ENCODE results near the gene ZNF22.
A peak's percentile ranks its signal among the peaks of the same experiment; 100 is the strongest.

The ZNF22 gene

GRCh38 chr10:45000752-45001380 lies at the start of gene ZNF22:
ZNF22 (plus strand) TSS chr10:45000923; CDS start chr10:45003369, 2,446 bp downstream.
- H3K4me1 Mint-ChIP-seq (ENCODE audit: low read depth): peaks cover 38% of the 10 kb centered on the region
- DNase-seq: peak; percentile 84
- H3K9me3 Mint-ChIP-seq: peaks cover 31% of the 10 kb centered on the region
- peaks cover 55% of the 10 kb centered on the region for H3K36me3 Mint-ChIP-seq (ENCODE audit: low read depth)
- H3K4me3 Mint-ChIP-seq: peak within 1 kb of the TSS; percentile 87
- peak within 1 kb of the TSS; percentile 95 for H3K27ac Mint-ChIP-seq
- H3K27me3 Mint-ChIP-seq: no peaks in the 10 kb centered on the region

DNA sequence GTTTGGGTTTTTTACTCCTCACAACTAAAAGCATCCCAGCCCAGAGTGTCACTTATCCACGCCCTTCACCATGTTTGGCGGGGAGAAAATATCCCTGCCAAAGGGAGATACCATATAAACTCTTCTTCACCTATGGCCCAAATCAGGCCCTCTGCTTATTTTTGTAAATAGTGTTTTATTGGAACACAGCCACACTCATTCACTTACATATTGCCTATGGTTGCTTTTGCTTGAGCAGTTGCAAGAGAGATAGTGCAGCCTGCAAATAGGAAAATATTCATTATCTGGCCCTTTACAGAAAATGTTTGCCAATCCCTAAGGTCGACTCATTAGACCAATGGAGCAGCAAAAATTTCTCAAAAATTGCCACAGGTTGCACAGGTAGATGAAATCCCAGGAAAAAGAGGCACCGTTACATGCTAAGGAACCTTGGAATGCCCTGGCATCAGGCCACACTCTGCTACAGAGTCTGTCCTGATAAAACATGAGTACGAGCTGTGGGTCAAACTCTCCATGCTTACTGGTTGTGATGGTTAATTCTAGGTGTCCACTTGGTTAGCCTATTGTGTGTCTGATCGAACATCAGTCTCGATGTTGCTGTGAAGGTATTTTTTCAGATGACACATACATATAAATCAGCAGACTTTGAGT lies 49.0 kb upstream of the ZNF22 start:
- no peaks in the 10 kb centered on the region for H3K27me3 Mint-ChIP-seq
- H3K4me3 Mint-ChIP-seq: no peak overlapping the region
- H3K9me3 Mint-ChIP-seq: peaks cover under 1% of the 10 kb centered on the region
- H3K27ac Mint-ChIP-seq: no peak overlapping the region
- H3K36me3 Mint-ChIP-seq (ENCODE audit: low read depth): peaks cover 13% of the 10 kb centered on the region
- H3K4me1 Mint-ChIP-seq (ENCODE audit: low read depth): no peaks in the 10 kb centered on the region
- no peak for DNase-seq

GRCh38 chr10:44952779-44953231 lies 47.9 kb upstream of the ZNF22 start:
- H3K9me3 Mint-ChIP-seq: peaks cover 3% of the 10 kb centered on the region
- peaks cover 3% of the 10 kb centered on the region for H3K4me1 Mint-ChIP-seq (ENCODE audit: low read depth)
- no peak for DNase-seq
- no peak overlapping the region for H3K27ac Mint-ChIP-seq
- H3K27me3 Mint-ChIP-seq: no peaks in the 10 kb centered on the region
- peaks cover 17% of the 10 kb centered on the region for H3K36me3 Mint-ChIP-seq (ENCODE audit: low read depth)
- no peak overlapping the region for H3K4me3 Mint-ChIP-seq

- Mint-ChIP-seq H3K27ac (no peak overlapping the region), H3K36me3 (ENCODE audit: low read depth) (peaks cover 19% of the 10 kb centered on the region), H3K27me3 (no peaks in the 10 kb centered on the region), H3K4me1 (ENCODE audit: low read depth) (peaks cover 14% of the 10 kb centered on the region), H3K9me3 (peaks cover 3% of the 10 kb centered on the region), H3K4me3 (no peak overlapping the region)
- DNase-seq: no peak
These were observed 46.7 kb upstream of the ZNF22 start for GRCh38 chr10:44954042-44954441.

DNA sequence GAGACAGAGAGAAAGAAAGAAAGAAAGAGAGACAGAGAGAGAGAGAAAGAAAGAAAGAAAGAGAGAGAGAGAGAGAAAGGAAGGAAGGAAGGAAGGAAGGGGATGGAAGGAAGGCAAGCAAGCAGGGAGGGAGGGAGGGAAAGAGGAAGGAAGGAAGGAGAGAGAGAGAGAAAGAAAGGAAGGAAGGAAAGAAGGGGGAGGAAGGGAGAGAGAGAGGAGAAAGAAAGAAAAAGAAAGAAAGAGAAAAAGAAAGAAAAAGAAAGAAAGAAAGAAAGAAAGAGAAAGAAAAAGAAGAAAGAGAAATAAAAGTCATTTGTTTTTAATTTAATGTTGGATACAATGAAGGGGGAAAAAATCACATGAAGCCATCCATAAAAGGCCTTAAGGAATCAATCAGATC lies 45.8 kb upstream of the ZNF22 start:
- H3K36me3 Mint-ChIP-seq (ENCODE audit: low read depth): peaks cover 22% of the 10 kb centered on the region
- H3K27ac Mint-ChIP-seq: no peak overlapping the region
- DNase-seq: no peak
- no peak overlapping the region for H3K4me3 Mint-ChIP-seq
- H3K27me3 Mint-ChIP-seq: no peaks in the 10 kb centered on the region
- peaks cover 3% of the 10 kb centered on the region for H3K9me3 Mint-ChIP-seq
- peaks cover 16% of the 10 kb centered on the region for H3K4me1 Mint-ChIP-seq (ENCODE audit: low read depth)

GRCh38 chr10:44955413-44956070 lies 45.2 kb upstream of the ZNF22 start:
- no peak for DNase-seq
- Mint-ChIP-seq H3K4me1 (ENCODE audit: low read depth) (peaks cover 21% of the 10 kb centered on the region), H3K9me3 (peaks cover 3% of the 10 kb centered on the region), H3K36me3 (ENCODE audit: low read depth) (peaks cover 22% of the 10 kb centered on the region), H3K4me3 (no peak overlapping the region), H3K27me3 (no peaks in the 10 kb centered on the region), H3K27ac (no peak overlapping the region)

GRCh38 chr10:44956226-44956625 lies 44.5 kb upstream of the ZNF22 start:
- Mint-ChIP-seq H3K9me3 (peaks cover 3% of the 10 kb centered on the region), H3K27me3 (no peaks in the 10 kb centered on the region), H3K27ac (no peak overlapping the region), H3K4me3 (no peak overlapping the region), H3K4me1 (ENCODE audit: low read depth) (peaks cover 23% of the 10 kb centered on the region), H3K36me3 (ENCODE audit: low read depth) (peaks cover 22% of the 10 kb centered on the region)
- DNase-seq: no peak

DNA sequence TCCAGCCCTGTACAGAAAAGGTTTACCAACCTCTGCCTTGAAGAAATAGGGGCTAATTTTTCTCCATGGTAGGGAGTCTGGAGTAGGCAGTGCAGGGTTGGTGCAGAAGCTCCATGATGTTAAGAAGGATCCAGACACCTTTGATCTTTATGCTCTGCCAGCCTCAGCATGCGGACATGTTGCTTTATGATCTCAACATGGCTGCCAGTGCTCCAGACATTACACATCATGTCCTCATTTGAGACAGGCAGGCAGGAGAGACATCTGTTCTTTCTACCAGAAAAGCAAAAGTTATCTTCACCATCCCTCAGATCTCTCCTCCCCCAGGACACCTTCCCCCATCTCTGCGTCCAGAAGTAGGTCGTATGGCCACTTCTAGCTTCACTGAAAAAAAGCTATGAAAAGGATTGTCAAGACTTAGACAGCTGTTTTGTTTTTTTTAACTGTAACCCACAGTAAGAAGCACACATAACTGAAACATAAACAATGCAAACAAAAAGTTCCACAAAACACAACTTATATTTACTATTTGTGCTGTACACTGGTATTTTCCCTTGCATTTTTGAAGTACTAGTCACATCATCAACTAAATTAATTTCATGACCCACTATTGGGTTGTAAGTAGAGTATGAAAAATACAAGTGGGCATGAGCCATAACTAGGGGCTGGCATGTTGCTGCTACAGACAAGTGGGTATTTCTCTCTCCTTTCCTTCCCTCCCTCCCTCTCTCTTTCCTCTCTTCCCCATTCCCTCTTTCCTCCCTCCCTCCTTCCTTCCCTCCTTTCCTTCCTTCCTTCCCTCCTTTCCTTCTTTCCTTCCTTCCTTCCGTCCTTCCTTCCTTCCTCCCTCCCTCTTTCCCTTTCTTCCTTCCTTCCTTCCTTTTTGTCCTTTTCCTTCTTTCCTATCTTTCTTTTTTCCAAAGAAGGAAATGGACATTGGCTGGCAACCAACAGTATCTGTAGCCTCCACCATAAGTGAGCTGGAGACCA lies 43.7 kb upstream of the ZNF22 start:
- peaks cover 23% of the 10 kb centered on the region for H3K4me1 Mint-ChIP-seq (ENCODE audit: low read depth)
- peaks cover 21% of the 10 kb centered on the region for H3K36me3 Mint-ChIP-seq (ENCODE audit: low read depth)
- H3K4me3 Mint-ChIP-seq: no peak overlapping the region
- no peak overlapping the region for H3K27ac Mint-ChIP-seq
- H3K27me3 Mint-ChIP-seq: no peaks in the 10 kb centered on the region
- no peak for DNase-seq
- peaks cover 3% of the 10 kb centered on the region for H3K9me3 Mint-ChIP-seq

- peaks cover 23% of the 10 kb centered on the region for H3K4me1 Mint-ChIP-seq (ENCODE audit: low read depth)
- H3K36me3 Mint-ChIP-seq (ENCODE audit: low read depth): peaks cover 21% of the 10 kb centered on the region
- no peak for DNase-seq
- H3K4me3 Mint-ChIP-seq: peak overlapping the region; percentile 86
- H3K27me3 Mint-ChIP-seq: no peaks in the 10 kb centered on the region
- H3K27ac Mint-ChIP-seq: peak overlapping the region; percentile 75
- peaks cover 3% of the 10 kb centered on the region for H3K9me3 Mint-ChIP-seq
These were observed 42.4 kb upstream of the ZNF22 start for GRCh38 chr10:44958196-44958897.

- DNase-seq: no peak
- H3K4me1 Mint-ChIP-seq (ENCODE audit: low read depth): peaks cover 23% of the 10 kb centered on the region
- H3K27ac Mint-ChIP-seq: peak overlapping the region; percentile 75
- peak overlapping the region; percentile 86 for H3K4me3 Mint-ChIP-seq
- H3K36me3 Mint-ChIP-seq (ENCODE audit: low read depth): peaks cover 21% of the 10 kb centered on the region
- peaks cover 3% of the 10 kb centered on the region for H3K9me3 Mint-ChIP-seq
- no peaks in the 10 kb centered on the region for H3K27me3 Mint-ChIP-seq
These were observed 41.9 kb upstream of the ZNF22 start for GRCh38 chr10:44958898-44959246.

DNA sequence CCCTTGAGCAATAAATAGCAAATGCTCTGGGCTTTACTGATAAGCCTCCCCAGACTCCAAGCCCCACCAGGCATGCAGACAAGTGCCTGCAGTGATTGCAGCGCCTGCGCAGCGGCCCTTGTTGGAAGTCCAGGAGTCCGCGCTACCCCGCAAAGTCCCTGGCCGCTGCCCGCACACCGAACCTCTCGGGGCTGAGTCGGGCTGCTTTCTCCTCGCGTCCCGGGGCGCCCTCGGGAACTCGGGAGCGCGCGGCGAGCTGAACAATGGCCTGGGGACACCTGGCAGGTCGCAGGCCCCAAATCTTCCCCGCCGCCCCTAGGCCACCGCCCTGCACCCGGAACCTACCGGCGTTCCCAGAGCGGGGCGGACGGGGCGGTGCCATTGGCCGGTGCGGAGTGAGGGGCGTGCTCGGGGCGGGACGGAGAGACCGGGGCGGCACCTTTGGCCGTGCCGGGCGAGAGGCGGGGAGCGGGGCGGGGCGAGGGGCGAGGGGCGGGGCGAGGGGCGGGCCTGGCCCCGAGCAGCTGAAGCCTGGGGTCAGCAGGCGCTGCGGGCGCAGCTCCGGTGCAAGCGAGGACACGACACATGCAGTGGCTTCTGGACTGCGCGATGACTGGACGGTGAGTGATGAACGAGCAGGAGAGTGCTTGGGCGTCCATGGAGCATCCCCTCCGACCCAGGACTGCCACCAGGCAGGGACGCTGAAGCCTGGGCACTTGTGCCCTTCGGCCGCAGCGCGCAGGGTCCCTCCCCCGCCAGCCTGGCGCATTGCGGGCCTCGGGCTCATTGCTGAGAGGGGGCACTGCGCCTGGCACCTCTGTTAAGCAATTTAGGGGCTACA lies 41.3 kb upstream of the ZNF22 start, which contains the start of gene RASSF4:
RASSF4 (plus strand) TSS at position 556 of the 841 bp plus-strand sequence. CDS start 10,401 bp downstream, outside the sequence.
- peak within 1 kb of the TSS; percentile 75 for H3K27ac Mint-ChIP-seq
- peak; percentile 97 for DNase-seq
- peaks cover 21% of the 10 kb centered on the region for H3K36me3 Mint-ChIP-seq (ENCODE audit: low read depth)
- peaks cover 23% of the 10 kb centered on the region for H3K4me1 Mint-ChIP-seq (ENCODE audit: low read depth)
- peaks cover 3% of the 10 kb centered on the region for H3K9me3 Mint-ChIP-seq
- no peaks in the 10 kb centered on the region for H3K27me3 Mint-ChIP-seq
- H3K4me3 Mint-ChIP-seq: peak within 1 kb of the TSS; percentile 86

- DNase-seq: no peak
- Mint-ChIP-seq H3K4me1 (ENCODE audit: low read depth) (peaks cover 23% of the 10 kb centered on the region), H3K36me3 (ENCODE audit: low read depth) (peaks cover 21% of the 10 kb centered on the region), H3K9me3 (peaks cover 3% of the 10 kb centered on the region), H3K27me3 (no peaks in the 10 kb centered on the region), H3K27ac (no peak overlapping the region), H3K4me3 (peak overlapping the region; percentile 86)
These were observed 40.6 kb upstream of the ZNF22 start for GRCh38 chr10:44960088-44960460.

Data from activated T-cell treated with anti-CD3 and anti-CD28 coated beads, Interleukin-2, amount 50 U/mL, for 24 hours (primary cell).